HG03025 (cell line): ENCODE measurements around the gene FCER1A.
"Not testable (repeated sequence)": the region's sequence is repeated elsewhere in the genome, so short reads cannot be mapped to it uniquely, and the experiment has no call there.

Source experiments
- ATAC-seq: cut with Tn5 transposase; IDR thresholded peaks from one replicate; pipeline ENCODE4 v1.9.1; 2021; ENCODE audit warnings: mild to moderate bottlenecking, moderate library complexity; ENCODE audit not compliant: unreplicated experiment, low FRiP score

Gene FCER1A

DNA sequence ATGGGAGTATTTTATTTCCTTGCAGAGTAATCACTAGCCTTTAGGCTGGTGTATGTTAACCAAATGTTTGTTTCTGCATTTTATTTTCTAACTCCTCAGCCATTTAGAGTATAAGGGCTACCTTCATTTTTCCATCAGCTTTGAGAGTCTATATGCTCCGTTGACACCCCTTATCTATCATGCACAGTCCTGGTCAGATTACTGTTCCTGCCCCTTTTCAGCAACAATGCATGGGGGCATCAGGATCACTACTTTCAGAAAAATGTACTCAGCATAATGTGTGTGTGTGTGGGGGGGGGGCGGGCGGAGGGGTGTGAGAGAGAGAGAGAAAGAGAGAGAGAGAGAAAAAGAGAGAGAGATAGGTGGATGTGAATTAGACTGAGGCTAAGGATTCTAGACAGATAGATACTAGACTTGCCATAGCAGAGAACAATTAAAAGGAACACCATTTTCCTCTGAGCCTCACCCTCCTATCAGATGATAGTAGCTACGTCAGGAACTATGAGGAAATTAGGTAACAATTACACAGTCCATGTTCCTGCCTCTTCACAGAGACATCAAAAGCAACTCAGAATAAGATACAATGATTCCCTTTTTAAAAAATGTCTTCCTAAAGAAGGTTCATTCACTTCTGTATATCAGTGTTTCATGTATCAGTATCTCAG, 40.8 kb downstream of the FCER1A start:
- no peak for ATAC-seq

DNA sequence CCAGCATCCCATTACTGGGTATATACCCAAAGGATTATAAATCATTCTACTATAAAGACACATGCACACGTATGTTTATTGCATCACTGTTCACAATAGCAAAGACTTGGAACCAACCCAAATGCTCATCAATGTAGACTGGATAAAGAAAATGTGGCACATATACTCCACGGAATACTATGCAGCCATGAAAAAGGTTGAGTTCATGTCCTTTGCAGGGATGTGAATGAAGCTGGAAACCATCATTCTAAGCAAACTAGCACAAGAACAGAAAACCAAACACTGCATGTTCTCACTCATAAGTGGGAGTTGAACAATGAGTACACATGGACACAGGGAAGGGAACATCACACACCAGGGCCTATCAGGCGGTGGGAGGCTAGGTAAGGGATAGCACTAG, 47.2 kb downstream of the FCER1A start:
- ATAC-seq, result not testable (repeated sequence)

DNA sequence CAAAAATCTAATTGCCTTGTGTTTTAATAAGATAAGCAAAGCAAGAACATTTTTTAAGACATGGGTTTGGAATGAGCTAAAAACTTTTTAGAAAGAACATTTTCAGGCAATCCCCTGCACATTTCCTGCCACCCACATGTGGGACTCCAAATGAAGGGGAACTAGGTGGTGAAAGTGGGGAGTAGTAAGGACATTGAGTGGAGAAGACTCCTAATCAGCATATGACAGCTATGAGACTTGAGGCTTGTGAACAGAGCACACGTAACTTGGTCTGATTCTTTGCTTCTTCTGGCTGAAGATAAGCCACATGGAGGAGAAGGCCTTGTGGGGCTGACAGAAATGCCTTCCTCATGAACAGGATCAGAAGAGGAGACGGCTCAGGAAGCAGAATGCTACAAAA, 50.3 kb downstream of the FCER1A start:
- no peak for ATAC-seq
